NCI-H2107 (cell line): ENCODE measurements around the gene LRRC75A.
A peak's percentile ranks its signal among the peaks of the same experiment; 100 is the strongest.
"Not testable (repeated sequence)": the region's sequence is repeated elsewhere in the genome, so short reads cannot be mapped to it uniquely, and the experiment has no call there.

Source experiments
- DNase-seq: peaks from one replicate; lab custom pipeline; 2025; lab: John Stamatoyannopoulos, UW

Gene LRRC75A

GRCh38 chr17:16491703-16492612 is at the start of gene LRRC75A:
Gene LRRC75A (minus strand): TSS chr17:16492193. CDS start chr17:16491990, 203 bp downstream.
- DNase-seq: no peak

- DNase-seq: no peak
These were observed 45.1 kb upstream of the LRRC75A start for GRCh38 chr17:16537130-16537458.

- DNase-seq: no peak
These were observed 42.2 kb upstream of the LRRC75A start for GRCh38 chr17:16534236-16534635.

GRCh38 chr17:16529906-16530305 is 37.9 kb upstream of the LRRC75A start:
- DNase-seq: no peak

- DNase-seq: no peak
These were observed 35.3 kb upstream of the LRRC75A start for GRCh38 chr17:16527298-16527697.

GRCh38 chr17:16525556-16525955 is 33.6 kb upstream of the LRRC75A start:
- DNase-seq: not testable (repeated sequence)

- peak; percentile 28 for DNase-seq
These were observed 29.2 kb upstream of the LRRC75A start for GRCh38 chr17:16521070-16521727.

- DNase-seq: no peak
These were observed 27.0 kb upstream of the LRRC75A start for GRCh38 chr17:16519021-16519420.

- no peak for DNase-seq
These were observed 25.5 kb upstream of the LRRC75A start for GRCh38 chr17:16517477-16517876.

- DNase-seq: no peak
These were observed 24.6 kb upstream of the LRRC75A start for GRCh38 chr17:16516594-16517051.

GRCh38 chr17:16515933-16516332 is 23.9 kb upstream of the LRRC75A start:
- no peak for DNase-seq

GRCh38 chr17:16513873-16514272 is 21.9 kb upstream of the LRRC75A start:
- DNase-seq: no peak

- no peak for DNase-seq
These were observed 20.0 kb upstream of the LRRC75A start for GRCh38 chr17:16512011-16512410.

- DNase-seq: no peak
These were observed 19.6 kb upstream of the LRRC75A start for GRCh38 chr17:16511593-16511992.

- DNase-seq: no peak
These were observed 16.0 kb upstream of the LRRC75A start for GRCh38 chr17:16507918-16508533.

- no peak for DNase-seq
These were observed 14.2 kb upstream of the LRRC75A start for GRCh38 chr17:16506188-16506587.

GRCh38 chr17:16504984-16505383 is 13.0 kb upstream of the LRRC75A start:
- DNase-seq: no peak

- no peak for DNase-seq
These were observed 5.0 kb upstream of the LRRC75A start for GRCh38 chr17:16496820-16497489.

- DNase-seq: no peak
These were observed 4.2 kb upstream of the LRRC75A start for GRCh38 chr17:16495980-16496819.

- DNase-seq: no peak
These were observed 3.6 kb upstream of the LRRC75A start for GRCh38 chr17:16495561-16495960.

GRCh38 chr17:16494059-16494458 is 2.1 kb upstream of the LRRC75A start:
- no peak for DNase-seq
